ENCODE data around the gene WSB1. TPM values are rescaled to one million over a fixed set of nuclear protein-coding genes. Genes with fewer than 3 reads are reported as not detected.

The WSB1 gene
- total and polyA plus RNA-seq, 9 of the 15 experiments (the other 6 are each of a cell fraction or from before 2014, with no cell fraction given), result 22.8 to 229 (median 81.1) TPM

- no TSS peak for BruUV-seq (replicated peaks)
- TF ChIP-seq ARID2 (IDR thresholded peaks at IDR 0.05) (no peak), KDM1A (IDR thresholded peaks at IDR 0.05) (peak; percentile 65 to 80), ZNF41 (CRISPR knock-in tag; conservative IDR thresholded peaks at IDR 0.05) (no peak), SMARCA5 (IDR thresholded peaks at IDR 0.05) (peak; percentile 54; the same call in 1 of the 2 replicates), RBM25 (IDR thresholded peaks at IDR 0.05; ENCODE audit: low read depth, low read length, severe bottlenecking) (peak; percentile 96), MLLT1 (IDR thresholded peaks at IDR 0.05) (no peak), ZNF77 (CRISPR knock-in tag; IDR thresholded peaks at IDR 0.05) (no peak), ADNP (tag; IDR thresholded peaks at IDR 0.05) (peak; percentile 78), HDAC2 (IDR thresholded peaks at IDR 0.05) (peak; percentile 56; the same call in 1 of the 2 replicates), ATF1 (CRISPR knock-in tag; IDR thresholded peaks at IDR 0.05) (no peak), ATF1 (tag; IDR thresholded peaks at IDR 0.05) (no peak), BCOR (IDR thresholded peaks at IDR 0.05) (peak; percentile 91)
- CTCF ChIA-PET (ENCODE audit: low intra/inter-chr PET ratio), result no interaction called here
- no peaks in the 10 kb centered on the region; a peak in 1 of 5 replicates for H3K27me3 ChIP-seq (ENCODE audit: control insufficient read depth in 2 of 2, insufficient read depth in 2 of 2, low read length in 2 of 2)
- FAIRE-seq (no peak), ATAC-seq (no peak), DNase-seq (ENCODE audit: extremely low read depth in 1 of 4, low spot score in 3 of 4) (no peak)
- intact Hi-C loops (cut with micrococcal nuclease) (loop anchor here (10.0 kb wide), 1 partner anchor 205 kb away; no protein-coding TSS in a partner anchor), in situ Hi-C loops (cut with MboI) (no loop called here)
- H2AFZ ChIP-seq (ENCODE audit: low read depth, low read length), result no peak overlapping the region
- POLR2A ChIA-PET, result interaction anchor here (0.5 to 1.8 kb wide), 3 partner anchors 8 to 44 kb away, joined by 3 to 8 read pairs (median 3); no protein-coding TSS in a partner anchor
- no peak overlapping the region for H3K27ac ChIP-seq (ENCODE audit: extremely low read depth, low read depth, low read length)
- no peak overlapping the region for H3K4me3 ChIP-seq
- H3K9me3 ChIP-seq (replicated peaks; ENCODE audit: control insufficient read depth, insufficient read depth, low read depth, low read length), result no peaks in the 10 kb centered on the region
- no peaks in the 10 kb centered on the region for H3K36me3 ChIP-seq (ENCODE audit: control insufficient read depth, insufficient read depth, low read length)
- no peaks in the 10 kb centered on the region for H3K9me1 ChIP-seq (ENCODE audit: control insufficient read depth, insufficient read depth, low read length)
- no peak overlapping the region for H3K4me2 ChIP-seq (ENCODE audit: insufficient read depth, low read length)
- peaks cover 15% of the 10 kb centered on the region for H3K79me2 ChIP-seq (ENCODE audit: control insufficient read depth, insufficient read depth, low read length)
- H3K9ac ChIP-seq (ENCODE audit: insufficient read depth in 1 of 2, low read depth in 2 of 2, low read length in 2 of 2), result no peak overlapping the region
- peaks cover 13 to 23% of the 10 kb centered on the region in 2 experiments for H3K4me1 ChIP-seq (replicated peaks in 1 of 2; ENCODE audit: control insufficient read depth in 2 of 2, insufficient read depth in 2 of 2, low read length in 2 of 2)
- H4K20me1 ChIP-seq (replicated peaks; ENCODE audit: control insufficient read depth, insufficient read depth, low read length), result peaks cover under 1% of the 10 kb centered on the region
These were observed 4.1 kb upstream of the WSB1 start for GRCh38 chr17:27289856-27290255.
